H1 (cell line): Measurements from ENCODE around the gene FGF11. TPM values are rescaled to one million over a fixed set of nuclear protein-coding genes. Genes with fewer than 3 reads are reported as not detected.

Source experiments
- CTCF ChIA-PET: fragments of 300-600 bp; sonication (Branson Sonifier 250); formaldehyde crosslinking; loops from one replicate; lab custom pipeline; 2021; ENCODE audit not compliant: partially characterized antibody; lab: Charles Lee
- POLR2A ChIA-PET: fragments of 300-600 bp; sonication (Branson Sonifier 250); formaldehyde crosslinking; loops from one replicate; lab custom pipeline; 2021; ENCODE audit warnings: inconsistent platforms; ENCODE audit not compliant: partially characterized antibody; lab: Charles Lee
- DNase-seq, 2 experiments: peaks; one replicate each; pipeline versions ENCODE4 v3.0.0 to v3.0.0-alpha.2; 2010 to 2022; ENCODE audit warnings: low spot score in 2 of 2, low read depth in 1 of 2, mixed read lengths in 1 of 2
- FAIRE-seq: peaks from 2 replicates; lab custom pipeline; 2011; peaks lifted over from hg19 to GRCh38; lab: Jason Lieb, UNC
- H2AFZ ChIP-seq: 2 replicates; pipeline ENCODE4 v1.8.1; 2012; ENCODE audit warnings: low read length, inconsistent platforms
- H2AK5ac ChIP-seq: 2 replicates; pipeline ENCODE4 v1.6.1; 2013; ENCODE audit warnings: low read depth, low read length
- H2BK120ac ChIP-seq: replicated peaks from 2 replicates; pipeline ENCODE3; 2013; ENCODE audit warnings: low read depth, low read length, inconsistent platforms
- H2BK12ac ChIP-seq: 2 replicates; pipeline ENCODE4 v1.6.1; 2013; ENCODE audit warnings: low read depth, low read length
- H2BK15ac ChIP-seq: 2 replicates; pipeline ENCODE4 v1.6.1; 2013; ENCODE audit warnings: low read length
- H2BK20ac ChIP-seq: 2 replicates; pipeline ENCODE4 v1.6.1; 2013; ENCODE audit warnings: low read length
- H2BK5ac ChIP-seq: 2 replicates; pipeline ENCODE4 v1.6.1; 2013; ENCODE audit warnings: low read depth, low read length
- H3K14ac ChIP-seq: 2 replicates; pipeline ENCODE4 v1.6.1; 2013; ENCODE audit warnings: inconsistent platforms; ENCODE audit not compliant: insufficient read length
- H3K18ac ChIP-seq: 2 replicates; pipeline ENCODE4 v1.6.1; 2013; ENCODE audit warnings: low read length; ENCODE audit errors: extremely low read depth
- H3K23ac ChIP-seq: 2 replicates; pipeline ENCODE4 v1.6.1; 2013; ENCODE audit warnings: inconsistent platforms; ENCODE audit not compliant: insufficient read length
- H3K23me2 ChIP-seq: 2 replicates; pipeline ENCODE4 v1.6.1; 2013; ENCODE audit warnings: low read depth, low read length
- H3K27ac ChIP-seq: 2 replicates; pipeline ENCODE4 v1.6.1; 2011; ENCODE audit warnings: low read depth, low read length, inconsistent platforms
- H3K27me3 ChIP-seq, 4 experiments: replicated peaks in 1 of 4; 1 replicate in 1 of 4; 2 replicates in 3 of 4; pipeline versions ENCODE4 v1.6.1 to v1.8.1; 2011 to 2013; ENCODE audit warnings: low read length in 3 of 4, mild to moderate bottlenecking in 3 of 4, inconsistent platforms in 2 of 4, mixed read lengths in 2 of 4, moderate library complexity in 1 of 4; ENCODE audit not compliant: control insufficient read depth in 3 of 4, insufficient read depth in 3 of 4; ENCODE audit errors: extremely low read depth in 1 of 4
- H3K36me3 ChIP-seq, 4 experiments: 2 replicates each; pipeline versions ENCODE4 v1.6.1 to v1.8.1; 2011 to 2013; ENCODE audit warnings: mild to moderate bottlenecking in 4 of 4, low read length in 3 of 4, moderate library complexity in 2 of 4, control low read depth in 1 of 4, inconsistent platforms in 1 of 4; ENCODE audit not compliant: insufficient read depth in 4 of 4, control insufficient read depth in 2 of 4
- H3K4ac ChIP-seq: replicated peaks from 2 replicates; pipeline ENCODE3; 2013; ENCODE audit warnings: low read length, low read depth, mixed read lengths, inconsistent platforms; ENCODE audit not compliant: insufficient read length
- H3K4me1 ChIP-seq, 4 experiments: replicated peaks in 1 of 4; 1 replicate in 1 of 4; 2 replicates in 3 of 4; pipeline versions ENCODE4 v1.6.1 to v1.8.1; 2011 to 2013; ENCODE audit warnings: low read length in 3 of 4, inconsistent platforms in 2 of 4, mixed read lengths in 1 of 4; ENCODE audit not compliant: insufficient read depth in 4 of 4, control insufficient read depth in 3 of 4
- H3K4me2 ChIP-seq, 2 experiments: 2 replicates each; pipeline versions ENCODE4 v1.6.1 to v1.8.1; 2011 to 2013; ENCODE audit warnings: low read depth in 2 of 2, low read length in 2 of 2, control low read depth in 1 of 2, inconsistent platforms in 1 of 2, mild to moderate bottlenecking in 1 of 2; ENCODE audit not compliant: insufficient read depth in 1 of 2
- H3K4me3 ChIP-seq, 4 experiments: fragments of 200-600, 300-600 bp in 1 of 4; sonication (generic), shearing (Covaris generic), sonication (Bioruptor Twin) in 1 of 4; 2 replicates each; pipeline versions ENCODE4 v1.5.1 to v1.8.1; 2011 to 2016; ENCODE audit warnings: low read length in 4 of 4, low read depth in 3 of 4, control low read depth in 2 of 4, inconsistent platforms in 2 of 4, mild to moderate bottlenecking in 2 of 4, mixed read lengths in 1 of 4, moderate library complexity in 1 of 4; ENCODE audit not compliant: insufficient read depth in 2 of 4; ENCODE audit errors: extremely low read depth in 1 of 4
- H3K56ac ChIP-seq: replicated peaks from 2 replicates; pipeline ENCODE3; 2013; ENCODE audit warnings: low read depth, mild to moderate bottlenecking, mixed read lengths, low read length, inconsistent platforms; ENCODE audit not compliant: insufficient read length
- H3K79me1 ChIP-seq: 2 replicates; pipeline ENCODE4 v1.6.1; 2013; ENCODE audit warnings: low read depth, low read length, control low read depth
- H3K79me2 ChIP-seq, 2 experiments: 2 replicates each; pipeline versions ENCODE4 v1.6.1 to v1.8.1; 2012 to 2013; ENCODE audit warnings: low read length in 2 of 2, mild to moderate bottlenecking in 2 of 2, inconsistent platforms in 1 of 2; ENCODE audit not compliant: insufficient read depth in 2 of 2, control insufficient read depth in 1 of 2
- H3K9ac ChIP-seq, 4 experiments: replicated peaks in 1 of 4; 1 replicate in 1 of 4; 2 replicates in 3 of 4; pipeline versions ENCODE4 v1.6.1 to v1.8.1; 2011 to 2013; ENCODE audit warnings: low read depth in 3 of 4, low read length in 3 of 4, control low read depth in 2 of 4, mild to moderate bottlenecking in 2 of 4, moderate library complexity in 2 of 4, inconsistent platforms in 1 of 4; ENCODE audit errors: extremely low read depth in 1 of 4
- H3K9me3 ChIP-seq, 2 experiments: 2 replicates each; pipeline versions ENCODE4 v1.6.1 to v1.8.1; 2012 to 2013; ENCODE audit warnings: mild to moderate bottlenecking in 2 of 2, moderate library complexity in 2 of 2, control low read depth in 1 of 2, inconsistent platforms in 1 of 2, low read depth in 1 of 2, low read length in 1 of 2, mixed read lengths in 1 of 2; ENCODE audit not compliant: insufficient read depth in 2 of 2
- H4K20me1 ChIP-seq, 2 experiments: replicated peaks in 1 of 2; 2 replicates each; pipeline versions ENCODE3 to v1.8.1; 2011 to 2013; ENCODE audit warnings: inconsistent platforms in 2 of 2, low read length in 2 of 2, mild to moderate bottlenecking in 1 of 2; ENCODE audit not compliant: insufficient read depth in 2 of 2, control insufficient read depth in 1 of 2
- H4K5ac ChIP-seq: 2 replicates; pipeline ENCODE4 v1.6.1; 2013; ENCODE audit warnings: low read length, low read depth, mixed read lengths, inconsistent platforms; ENCODE audit not compliant: insufficient read length
- H4K8ac ChIP-seq: 2 replicates; pipeline ENCODE4 v1.8.0; 2013; ENCODE audit warnings: mild to moderate bottlenecking, moderate library complexity, low read length, inconsistent platforms; ENCODE audit not compliant: insufficient read depth; ENCODE audit errors: extremely low read depth
- H4K91ac ChIP-seq: replicated peaks from 2 replicates; pipeline ENCODE3; 2013; ENCODE audit warnings: low read length, mixed read lengths, inconsistent platforms; ENCODE audit not compliant: insufficient read length
- BRCA1 ChIP-seq: IDR thresholded peaks from 2 replicates; pipeline ENCODE4 v1.6.1; 2012; ENCODE audit warnings: low read depth, low read length, improper control_type of control experiment
- EZH2 ChIP-seq: fragments of 200-600 bp; sonication (generic); IDR thresholded peaks from 2 replicates; pipeline ENCODE4 v1.7.1; 2012; ENCODE audit warnings: low read depth, mild to moderate bottlenecking, moderate library complexity, low read length, inconsistent platforms; ENCODE audit not compliant: severe bottlenecking
- FOSL1 ChIP-seq: IDR thresholded peaks from 2 replicates; pipeline ENCODE4 v1.6.1; 2011; ENCODE audit warnings: mild to moderate bottlenecking, low read depth, low read length, moderate library complexity; ENCODE audit not compliant: insufficient read depth
- JUND ChIP-seq: IDR thresholded peaks from 2 replicates; pipeline ENCODE4 v1.6.1; 2011; ENCODE audit warnings: mild to moderate bottlenecking, improper control_type of control experiment, low read length
- KDM1A ChIP-seq: fragments of 200-600, 300-600 bp; sonication (generic); IDR thresholded peaks from 2 replicates; pipeline ENCODE4 v1.7.1; 2016; ENCODE audit warnings: mild to moderate bottlenecking, low read length, borderline replicate concordance
- RAD21 ChIP-seq, 2 experiments: IDR thresholded peaks in 1 of 2; conservative IDR thresholded peaks in 1 of 2; 2 replicates each; pipeline ENCODE4 v1.6.1; 2011; ENCODE audit warnings: low read depth in 2 of 2, low read length in 2 of 2, improper control_type of control experiment in 1 of 2, inconsistent platforms in 1 of 2, mild to moderate bottlenecking in 1 of 2, moderate library complexity in 1 of 2
- SIN3A ChIP-seq, 2 experiments: IDR thresholded peaks in 1 of 2; conservative IDR thresholded peaks in 1 of 2; 2 replicates each; pipeline ENCODE4 v1.6.1; 2011 to 2012; ENCODE audit warnings: low read length in 2 of 2, improper control_type of control experiment in 1 of 2, low read depth in 1 of 2, mild to moderate bottlenecking in 1 of 2
- SRF ChIP-seq: IDR thresholded peaks from 2 replicates; pipeline ENCODE4 v1.6.1; 2011; ENCODE audit warnings: mild to moderate bottlenecking, low read depth, low read length, moderate library complexity
- WGBS, 2 experiments: shearing (Covaris generic) in 1 of 2; methylation state at CpG; one replicate each; pipeline versions ENCODE4 v1.1.6 to v1.1.7; 2013 to 2015; ENCODE audit warnings: low lambda C conversion rate in 2 of 2, mixed read lengths in 2 of 2, inconsistent platforms in 1 of 2, low coverage in 1 of 2, missing lambda C conversion rate in 1 of 2; ENCODE audit not compliant: insufficient replicate concordance in 2 of 2, insufficient coverage in 1 of 2, insufficient read length in 1 of 2; ENCODE audit errors: extremely low coverage in 1 of 2, missing lambda C conversion rate in 1 of 2; 5-methylcytosine and 5-hydroxymethylcytosine counted together
- polyA plus RNA-seq, 7 experiments: library from polyadenylated mRNA; depleted of rRNA in 3 of 7; stranded (reverse) in 5 of 7; unstranded in 2 of 7; fragments of >200 nt in 5 of 7; fragments of 200-250 nt in 2 of 7; gene quantifications; 1 replicate in 5 of 7; 2 replicates in 1 of 7; 4 replicates in 1 of 7; pipeline versions ENCODE4 v1.2.1 to v1.2.3, GENCODE V29; 2011 to 2013; ENCODE audit warnings: missing spikeins in 2 of 7, mixed read lengths in 2 of 7
- total RNA-seq: library from RNA; stranded (reverse); fragmentation: NEBNext Ultra II Directional; extraction: Animal tissue kit (Norgen Biotek cat#: 25700); gene quantifications from 2 replicates; pipeline ENCODE4 v1.2.1, GENCODE V29; 2021
- TF ChIP-seq, protein P1 (sequence below), 3 experiments: IDR thresholded peaks; 1 replicate in 2 of 3; 2 replicates in 1 of 3; pipeline versions ENCODE4 v1.5.1 to v1.6.1; 2011; ENCODE audit warnings: low read length in 3 of 3, mild to moderate bottlenecking in 3 of 3, inconsistent platforms in 2 of 3, low read depth in 1 of 3, moderate library complexity in 1 of 3; ENCODE audit not compliant: insufficient read depth in 1 of 3; ENCODE audit errors: control extremely low read depth in 1 of 3

FGF11 gene
- total and polyA plus RNA-seq, 2 of the 8 experiments (the other 6 are each of a cell fraction or from before 2014, with no cell fraction given), result 11.8 to 26.1 TPM

DNA sequence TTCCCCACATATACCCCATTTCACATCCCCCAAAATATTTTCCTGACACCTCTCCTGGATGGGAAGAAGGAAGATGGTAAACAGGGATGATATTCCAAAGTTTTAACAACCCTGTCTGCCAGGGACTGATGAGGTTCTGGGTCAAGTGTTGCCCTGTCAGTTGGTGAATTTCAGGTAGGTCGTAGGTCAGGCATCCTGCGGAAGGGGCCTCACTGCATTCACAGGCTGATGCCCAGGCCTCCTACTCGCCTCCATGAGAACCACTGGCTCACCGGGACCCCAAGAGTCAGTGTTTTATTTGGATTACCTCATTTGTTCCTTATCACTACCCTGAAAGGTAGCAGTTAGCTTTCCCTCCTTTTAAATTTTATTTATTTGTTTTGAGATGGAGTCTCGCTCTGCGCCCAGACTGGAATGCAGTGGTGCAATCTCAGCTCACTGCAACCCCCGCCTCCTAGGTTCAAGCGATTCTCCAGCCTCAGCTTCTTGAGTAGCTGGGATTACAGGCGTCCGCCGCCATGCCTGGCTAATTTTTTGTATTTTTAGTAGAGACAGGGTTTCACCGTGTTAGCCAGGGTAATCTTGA, 29.6 kb downstream of the FGF11 start:
- Histone ChIP-seq H4K91ac (no peak overlapping the region), H3K23me2 (no peaks in the 10 kb centered on the region), H4K5ac (no peak overlapping the region), H3K18ac (no peak overlapping the region), H3K9ac (no peak overlapping the region), H3K4me3 (no peak overlapping the region), H2BK5ac (no peak overlapping the region), H3K4me1 (no peaks in the 10 kb centered on the region), H3K27me3 (no peaks in the 10 kb centered on the region), H3K23ac (no peak overlapping the region), H3K79me1 (peaks cover 2% of the 10 kb centered on the region), H3K56ac (no peak overlapping the region), H2AK5ac (no peak overlapping the region), H2BK20ac (no peak overlapping the region), H3K36me3 (peaks cover 0 to 3% (median 0%) of the 10 kb centered on the region in 4 experiments; a peak in 2 of 8 replicates), H2AFZ (no peak overlapping the region), H3K79me2 (no peaks in the 10 kb centered on the region; a peak in 1 of 4 replicates), H3K14ac (no peak overlapping the region), H2BK15ac (no peak overlapping the region), H3K27ac (no peak overlapping the region), H3K4me2 (no peak overlapping the region), H4K20me1 (peaks cover 0 to 1% of the 10 kb centered on the region in 2 experiments), H2BK120ac (no peak overlapping the region), H3K9me3 (no peaks in the 10 kb centered on the region), H2BK12ac (no peak overlapping the region), H3K4ac (no peak overlapping the region), H4K8ac (no peak overlapping the region)
- POLR2A ChIA-PET, result interaction anchor here (0.6 to 13.8 kb wide), 2 partner anchors 13 to 199 kb away, joined by 4 to 200 read pairs; partner anchors contain the start of genes POLR2A, SLC35G6 and ZBTB4
- WGBS, 2 experiments, result 86% methylated on average over 12 of the region's 12 CpGs; no CpG with 5 or more reads in 1 of the 2 experiments
- FAIRE-seq (no peak), DNase-seq (no peak)
- CTCF ChIA-PET, result interaction anchor here (1.7 kb wide), 1 partner anchor 8 kb away, joined by 4 read pairs; no protein-coding TSS in a partner anchor
- TF ChIP-seq RAD21 (IDR thresholded peaks at IDR 0.05 in 1 of 2, conservative IDR thresholded peaks at IDR 0.05 in 1 of 2; ENCODE audit: low read depth in 2 of 2, low read length in 2 of 2) (no peak), KDM1A (no peak), BRCA1 (no peak), FOSL1 (no peak), SRF (no peak), SIN3A (conservative IDR thresholded peaks at IDR 0.05 in 1 of 2, IDR thresholded peaks at IDR 0.05 in 1 of 2; ENCODE audit: low read depth in 1 of 2, low read length in 2 of 2) (no peak), JUND (no peak), EZH2 (no peak)
- TF ChIP-seq, protein P1, sequence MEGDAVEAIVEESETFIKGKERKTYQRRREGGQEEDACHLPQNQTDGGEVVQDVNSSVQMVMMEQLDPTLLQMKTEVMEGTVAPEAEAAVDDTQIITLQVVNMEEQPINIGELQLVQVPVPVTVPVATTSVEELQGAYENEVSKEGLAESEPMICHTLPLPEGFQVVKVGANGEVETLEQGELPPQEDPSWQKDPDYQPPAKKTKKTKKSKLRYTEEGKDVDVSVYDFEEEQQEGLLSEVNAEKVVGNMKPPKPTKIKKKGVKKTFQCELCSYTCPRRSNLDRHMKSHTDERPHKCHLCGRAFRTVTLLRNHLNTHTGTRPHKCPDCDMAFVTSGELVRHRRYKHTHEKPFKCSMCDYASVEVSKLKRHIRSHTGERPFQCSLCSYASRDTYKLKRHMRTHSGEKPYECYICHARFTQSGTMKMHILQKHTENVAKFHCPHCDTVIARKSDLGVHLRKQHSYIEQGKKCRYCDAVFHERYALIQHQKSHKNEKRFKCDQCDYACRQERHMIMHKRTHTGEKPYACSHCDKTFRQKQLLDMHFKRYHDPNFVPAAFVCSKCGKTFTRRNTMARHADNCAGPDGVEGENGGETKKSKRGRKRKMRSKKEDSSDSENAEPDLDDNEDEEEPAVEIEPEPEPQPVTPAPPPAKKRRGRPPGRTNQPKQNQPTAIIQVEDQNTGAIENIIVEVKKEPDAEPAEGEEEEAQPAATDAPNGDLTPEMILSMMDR (IDR thresholded peaks at IDR 0.05; ENCODE audit: control extremely low read depth in 1 of 3, insufficient read depth in 1 of 3, low read depth in 1 of 3, low read length in 3 of 3), result no peak
